Mesenchymal stem cell (in vitro differentiated cells and primary cell): ENCODE data around the gene CAST.

Experiments used
- DNase-seq: peaks from one replicate; pipeline ENCODE4 v3.0.0-alpha.2; 2013
- H2AFZ ChIP-seq: one replicate; pipeline ENCODE4 v1.6.1; 2013; ENCODE audit warnings: low read depth, mild to moderate bottlenecking, control low read depth, inconsistent platforms, low read length, moderate library complexity
- H2AK5ac ChIP-seq: 2 replicates; pipeline ENCODE4 v1.6.1; 2013; ENCODE audit warnings: low read length, moderate library complexity, mild to moderate bottlenecking, inconsistent platforms; ENCODE audit not compliant: severe bottlenecking
- H2BK120ac ChIP-seq: one replicate; pipeline ENCODE4 v1.6.1; 2013; ENCODE audit warnings: low read depth, mild to moderate bottlenecking, inconsistent platforms, low read length, moderate library complexity
- H2BK12ac ChIP-seq, 2 experiments: one replicate each; pipeline ENCODE4 v1.6.1; 2013; ENCODE audit warnings: inconsistent platforms in 2 of 2, low read length in 2 of 2, mild to moderate bottlenecking in 2 of 2, moderate library complexity in 2 of 2, control low read depth in 1 of 2
- H2BK15ac ChIP-seq: one replicate; pipeline ENCODE4 v1.6.1; 2013; ENCODE audit warnings: mild to moderate bottlenecking, low read depth, inconsistent platforms; ENCODE audit not compliant: poor library complexity, severe bottlenecking
- H2BK5ac ChIP-seq: 2 replicates; pipeline ENCODE4 v1.6.1; 2013; ENCODE audit warnings: low read depth, mild to moderate bottlenecking, low read length, control low read depth, inconsistent platforms; ENCODE audit not compliant: poor library complexity, severe bottlenecking
- H3K14ac ChIP-seq, 2 experiments: one replicate each; pipeline ENCODE4 v1.6.1; 2013; ENCODE audit warnings: inconsistent platforms in 2 of 2, low read length in 2 of 2, control low read depth in 1 of 2, mild to moderate bottlenecking in 1 of 2, moderate library complexity in 1 of 2
- H3K18ac ChIP-seq, 2 experiments: one replicate each; pipeline ENCODE4 v1.6.1; 2013; ENCODE audit warnings: inconsistent platforms in 2 of 2, low read length in 2 of 2, control low read depth in 1 of 2, low read depth in 1 of 2, mild to moderate bottlenecking in 1 of 2
- H3K23ac ChIP-seq, 2 experiments: one replicate each; pipeline ENCODE4 v1.6.1; 2013; ENCODE audit warnings: inconsistent platforms in 2 of 2, low read length in 2 of 2, mild to moderate bottlenecking in 2 of 2, moderate library complexity in 2 of 2, control low read depth in 1 of 2
- H3K27ac ChIP-seq: 2 replicates; pipeline ENCODE4 v1.5.1; 2013; ENCODE audit warnings: mild to moderate bottlenecking, moderate library complexity, low read length, control low read depth, inconsistent platforms; ENCODE audit not compliant: poor library complexity, severe bottlenecking
- H3K27me3 ChIP-seq, 2 experiments: 2 replicates each; pipeline versions ENCODE4 v1.6.1 to v1.7.0; 2013; ENCODE audit warnings: low read length in 2 of 2, mild to moderate bottlenecking in 2 of 2, moderate library complexity in 2 of 2, control low read depth in 1 of 2, inconsistent platforms in 1 of 2; ENCODE audit not compliant: control insufficient read depth in 1 of 2, insufficient read depth in 1 of 2
- H3K36me3 ChIP-seq, 2 experiments: 2 replicates each; pipeline versions ENCODE4 v1.6.1 to v1.7.0; 2013; ENCODE audit warnings: low read length in 2 of 2, control low read depth in 1 of 2, inconsistent platforms in 1 of 2, low read depth in 1 of 2, mild to moderate bottlenecking in 1 of 2; ENCODE audit not compliant: insufficient read depth in 2 of 2, control insufficient read depth in 1 of 2
- H3K4ac ChIP-seq, 2 experiments: one replicate each; pipeline ENCODE4 v1.6.1; 2013; ENCODE audit warnings: inconsistent platforms in 2 of 2, low read length in 2 of 2, mild to moderate bottlenecking in 2 of 2, moderate library complexity in 2 of 2, control low read depth in 1 of 2, low read depth in 1 of 2
- H3K4me1 ChIP-seq: 2 replicates; pipeline ENCODE4 v1.6.1; 2013; ENCODE audit warnings: low read depth, low read length, control low read depth; ENCODE audit not compliant: control insufficient read depth, insufficient read depth
- H3K4me2 ChIP-seq: 2 replicates; pipeline ENCODE4 v1.6.1; 2013; ENCODE audit warnings: low read length, mild to moderate bottlenecking, inconsistent platforms; ENCODE audit not compliant: poor library complexity, severe bottlenecking
- H3K4me3 ChIP-seq, 2 experiments: 2 replicates each; pipeline versions ENCODE4 v1.5.1 to v1.7.0; 2013; ENCODE audit warnings: low read length in 2 of 2, mild to moderate bottlenecking in 2 of 2, control low read depth in 1 of 2, low read depth in 1 of 2; ENCODE audit not compliant: insufficient read depth in 1 of 2
- H3K79me1 ChIP-seq: replicated peaks from 2 replicates; pipeline ENCODE4 v1.6.1; 2013; ENCODE audit warnings: mild to moderate bottlenecking, control low read depth, low read length, inconsistent platforms; ENCODE audit not compliant: poor library complexity, severe bottlenecking
- H3K9ac ChIP-seq: 2 replicates; pipeline ENCODE4 v1.7.0; 2013; ENCODE audit warnings: mild to moderate bottlenecking, low read length, moderate library complexity
- H3K9me3 ChIP-seq: 2 replicates; pipeline ENCODE4 v1.7.0; 2013; ENCODE audit warnings: mild to moderate bottlenecking, low read length; ENCODE audit not compliant: control insufficient read depth
- H4K8ac ChIP-seq: one replicate; pipeline ENCODE4 v1.6.1; 2013; ENCODE audit warnings: inconsistent platforms, mild to moderate bottlenecking, low read length, moderate library complexity
- H4K91ac ChIP-seq: one replicate; pipeline ENCODE4 v1.6.1; 2013; ENCODE audit warnings: mild to moderate bottlenecking, low read length, inconsistent platforms
- WGBS: methylation state at CpG from one replicate; pipeline ENCODE4 v1.1.7; 2013; ENCODE audit warnings: mixed read lengths; 5-methylcytosine and 5-hydroxymethylcytosine counted together

The CAST gene

DNA sequence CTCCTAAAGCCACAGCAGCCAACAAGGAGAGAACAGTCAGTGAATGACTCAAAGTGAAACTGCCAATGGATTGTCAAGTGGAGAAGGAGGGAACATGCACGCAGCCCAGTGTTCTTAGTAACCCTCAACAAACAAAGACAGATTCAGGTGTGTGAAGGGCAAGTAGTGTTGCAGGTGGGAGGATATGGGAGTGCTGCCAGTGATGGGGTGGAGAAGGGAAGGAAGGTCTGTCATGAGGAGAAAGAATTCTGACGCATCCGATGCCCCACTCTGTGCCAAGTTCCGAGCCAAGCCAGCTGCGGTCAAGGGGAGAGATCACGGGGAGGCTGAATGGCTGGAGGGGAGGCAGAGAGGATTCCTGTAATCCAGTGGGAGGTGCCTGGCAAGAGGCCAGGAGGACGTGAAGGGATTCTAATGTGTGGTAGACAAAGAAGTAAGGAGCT is 56.5 kb downstream of the CAST start:
- Histone ChIP-seq H4K8ac (peak overlapping the region; percentile 1), H4K91ac (no peak overlapping the region), H3K27me3 (no peaks in the 10 kb centered on the region), H2BK12ac (no peak overlapping the region), H2BK120ac (no peak overlapping the region), H3K36me3 (peaks cover 0 to 22% of the 10 kb centered on the region in 2 experiments), H2AFZ (no peak overlapping the region), H3K4me2 (no peak overlapping the region), H3K9ac (no peak overlapping the region), H3K4me3 (no peak overlapping the region), H2BK15ac (no peak overlapping the region), H3K9me3 (no peaks in the 10 kb centered on the region), H2BK5ac (no peak overlapping the region), H3K79me1 (peaks cover 20% of the 10 kb centered on the region), H3K14ac (no peak overlapping the region), H3K27ac (no peak overlapping the region), H3K4ac (no peak overlapping the region), H3K18ac (no peak overlapping the region), H3K4me1 (peaks cover 9% of the 10 kb centered on the region), H3K23ac (no peak overlapping the region), H2AK5ac (no peak overlapping the region)
- DNase-seq, result no peak
- WGBS, result 97% methylated on average over 5 of the region's 7 CpGs

DNA sequence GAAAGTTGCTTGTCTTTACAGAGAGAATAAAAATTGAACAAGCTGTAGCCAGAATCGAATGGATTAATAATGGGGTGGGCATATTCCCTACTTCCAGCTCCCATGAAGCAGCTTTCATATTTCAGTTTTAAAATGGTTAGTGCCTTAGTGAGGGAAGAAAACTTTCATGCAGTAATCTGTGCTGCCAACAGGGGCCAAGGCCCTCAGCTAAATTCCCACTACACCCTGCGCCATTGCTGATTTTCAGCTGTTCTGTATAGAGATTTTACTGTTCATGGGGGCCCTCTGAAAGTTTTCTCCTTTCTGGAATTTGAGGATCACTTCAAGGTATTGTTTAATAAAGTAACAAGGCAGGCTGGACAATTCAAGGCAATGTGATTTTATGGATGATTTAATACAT is 58.2 kb downstream of the CAST start:
- no peak overlapping the region for H3K23ac ChIP-seq
- H3K4me2 ChIP-seq, result no peak overlapping the region
- H3K4me3 ChIP-seq, result no peak overlapping the region
- peaks cover 9% of the 10 kb centered on the region for H3K4me1 ChIP-seq
- H2BK15ac ChIP-seq, result no peak overlapping the region
- no peak overlapping the region for H2BK120ac ChIP-seq
- peak overlapping the region; percentile 22 for H3K27ac ChIP-seq
- H2AK5ac ChIP-seq, result no peak overlapping the region
- H2BK5ac ChIP-seq, result no peak overlapping the region
- DNase-seq, result no peak
- no peak overlapping the region for H3K9ac ChIP-seq
- H4K91ac ChIP-seq, result no peak overlapping the region
- peaks cover 6 to 31% of the 10 kb centered on the region in 2 experiments for H3K36me3 ChIP-seq
- no peaks in the 10 kb centered on the region for H3K27me3 ChIP-seq
- H3K18ac ChIP-seq, result no peak overlapping the region
- no peaks in the 10 kb centered on the region for H3K9me3 ChIP-seq
- 85% methylated on average over 2 of the region's 2 CpGs for WGBS
- H2AFZ ChIP-seq, result no peak overlapping the region
- no peak overlapping the region for H2BK12ac ChIP-seq
- H3K4ac ChIP-seq, result no peak overlapping the region
- peaks cover 26% of the 10 kb centered on the region for H3K79me1 ChIP-seq
- no peak overlapping the region for H4K8ac ChIP-seq
- no peak overlapping the region for H3K14ac ChIP-seq

DNA sequence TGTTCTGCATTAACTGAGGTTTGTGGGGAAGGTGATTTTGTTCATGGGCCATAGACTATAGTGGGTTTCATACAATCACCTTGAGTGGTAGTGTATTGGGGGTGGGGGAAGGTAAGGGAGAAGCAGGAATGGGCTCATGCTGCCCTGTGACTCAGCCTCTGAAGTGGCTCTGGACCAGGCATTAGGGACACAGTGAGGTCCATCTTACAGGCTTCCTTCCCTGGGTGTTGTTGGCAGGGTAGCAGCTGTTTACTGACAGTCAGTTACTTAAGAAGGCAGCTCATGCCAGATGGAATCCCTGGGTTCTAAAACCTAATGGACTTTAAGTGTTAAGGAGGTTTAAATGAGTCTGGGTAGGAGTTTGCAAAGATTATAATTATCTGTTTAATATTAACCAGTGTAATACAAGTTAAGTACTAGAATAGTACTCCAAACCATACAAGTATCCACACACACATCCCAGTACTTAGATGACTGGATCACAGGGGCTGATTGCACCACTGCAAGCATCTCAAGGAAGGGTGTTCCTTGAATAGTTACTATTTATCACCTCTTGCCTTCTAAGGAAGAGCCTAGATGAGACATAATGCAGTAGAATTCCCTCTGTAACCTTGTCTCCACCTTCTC is 59.3 kb downstream of the CAST start:
- H2BK12ac ChIP-seq, result no peak overlapping the region
- H2BK15ac ChIP-seq, result no peak overlapping the region
- no peaks in the 10 kb centered on the region for H3K27me3 ChIP-seq
- H4K91ac ChIP-seq, result no peak overlapping the region
- peak overlapping the region; percentile 60 for H2AK5ac ChIP-seq
- no peaks in the 10 kb centered on the region for H3K9me3 ChIP-seq
- no peak overlapping the region for H2BK120ac ChIP-seq
- H3K23ac ChIP-seq, result no peak overlapping the region
- H3K27ac ChIP-seq, result peak overlapping the region; percentile 63
- peaks cover 9% of the 10 kb centered on the region for H3K4me1 ChIP-seq
- peak overlapping the region; percentile 35 for H3K9ac ChIP-seq
- H2BK5ac ChIP-seq, result no peak overlapping the region
- H3K14ac ChIP-seq, result no peak overlapping the region
- peak overlapping the region; percentile 36 for H4K8ac ChIP-seq
- H3K36me3 ChIP-seq, result peaks cover 6 to 37% of the 10 kb centered on the region in 2 experiments
- H3K4ac ChIP-seq, result no peak overlapping the region
- no peak overlapping the region for H2AFZ ChIP-seq
- peaks cover 26% of the 10 kb centered on the region for H3K79me1 ChIP-seq
- H3K4me3 ChIP-seq, result no peak overlapping the region
- DNase-seq, result peak; percentile 69
- H3K4me2 ChIP-seq, result no peak overlapping the region
- no peak overlapping the region for H3K18ac ChIP-seq

GRCh38 chr5:96725257-96725656 is 63.1 kb downstream of the CAST start:
- Histone ChIP-seq H3K18ac (no peak overlapping the region), H3K4me3 (no peak overlapping the region), H2AK5ac (no peak overlapping the region), H3K79me1 (peaks cover 25% of the 10 kb centered on the region), H3K4ac (no peak overlapping the region), H3K14ac (no peak overlapping the region), H3K36me3 (peaks cover 10 to 65% of the 10 kb centered on the region in 2 experiments), H4K91ac (no peak overlapping the region), H2BK12ac (no peak overlapping the region), H2BK15ac (no peak overlapping the region), H3K9me3 (no peaks in the 10 kb centered on the region), H2AFZ (no peak overlapping the region), H4K8ac (no peak overlapping the region), H2BK5ac (no peak overlapping the region), H3K27me3 (no peaks in the 10 kb centered on the region), H3K4me1 (peaks cover 2% of the 10 kb centered on the region), H3K27ac (no peak overlapping the region), H3K4me2 (no peak overlapping the region), H3K9ac (no peak overlapping the region), H3K23ac (no peak overlapping the region), H2BK120ac (no peak overlapping the region)
- DNase-seq, result no peak
- no CpG with 5 or more reads among the region's 1 CpG for WGBS
